HEK293 (cell line): ENCODE results near the gene ZCCHC7.

Source experiments
- CTCF ChIA-PET: fragments of 350-600 bp; formaldehyde crosslinking; extraction: SDS; loops from one replicate; lab custom pipeline; 2021; ENCODE audit warnings: antibody characterized with exemption; lab: Yijun Ruan, JAX
- POLR2A ChIA-PET: fragments of 300-600 bp; formaldehyde crosslinking; extraction: SDS; loops from one replicate; lab custom pipeline; 2020; ENCODE audit warnings: antibody characterized with exemption, inconsistent platforms; lab: Yijun Ruan, JAX
- H3K27ac ChIP-seq: fragments of 200-500 bp; sonication (Bioruptor generic); 2 replicates; pipeline ENCODE4 v1.5.1; 2014; ENCODE audit warnings: low read depth, low read length, control low read depth, inconsistent platforms; ENCODE audit errors: extremely low read depth
- H3K36me3 ChIP-seq, 2 experiments: fragments of 200-500 bp in 1 of 2; sonication (Bioruptor generic) in 1 of 2; 1 replicate in 1 of 2; 2 replicates in 1 of 2; pipeline ENCODE4 v1.5.1; 2014 to 2017; ENCODE audit warnings: inconsistent platforms in 2 of 2, low read length in 2 of 2; ENCODE audit not compliant: control insufficient read depth in 2 of 2, insufficient read depth in 1 of 2
- H3K4me1 ChIP-seq: fragments of 200-500 bp; sonication (Bioruptor generic); 2 replicates; pipeline ENCODE4 v1.5.1; 2014; ENCODE audit warnings: mild to moderate bottlenecking, low read length, inconsistent platforms; ENCODE audit not compliant: control insufficient read depth, insufficient read depth
- H3K4me3 ChIP-seq: 2 replicates; pipeline ENCODE4 v1.5.1; 2011; ENCODE audit warnings: low read depth, mild to moderate bottlenecking, control low read depth, low read length, moderate library complexity
- H3K9me3 ChIP-seq: fragments of 200-500 bp; sonication (Bioruptor generic); 2 replicates; pipeline ENCODE4 v1.5.1; 2014; ENCODE audit warnings: low read depth, low read length, inconsistent platforms; ENCODE audit not compliant: control insufficient read depth, insufficient read depth
- BCL11A ChIP-seq: fragments of 450-650 bp; formaldehyde crosslinking; IDR thresholded peaks from 2 replicates; pipeline ENCODE4 v1.5.1; 2016; ENCODE audit warnings: low read depth, missing biosample characterization, missing genetic modification characterization
- BCL11B ChIP-seq: fragments of 450-650 bp; formaldehyde crosslinking; IDR thresholded peaks from 2 replicates; pipeline ENCODE4 v1.5.1; 2016; ENCODE audit warnings: low read depth, missing biosample characterization, missing genetic modification characterization
- GLI2 ChIP-seq: fragments of 450-650 bp; formaldehyde crosslinking; IDR thresholded peaks from 2 replicates; pipeline ENCODE4; 2017; ENCODE audit warnings: missing biosample characterization, missing genetic modification characterization, low read depth, borderline replicate concordance
- KLF10 ChIP-seq: fragments of 450-650 bp; IDR thresholded peaks from 2 replicates; pipeline ENCODE4 v1.5.1; 2018; ENCODE audit warnings: missing biosample characterization, mild to moderate bottlenecking, missing genetic modification characterization
- KLF8 ChIP-seq: fragments of 450-650 bp; formaldehyde crosslinking; IDR thresholded peaks from 2 replicates; pipeline ENCODE4 v1.5.1; 2016; ENCODE audit warnings: missing biosample characterization, missing genetic modification characterization
- PRDM1 ChIP-seq: fragments of 450-650 bp; formaldehyde crosslinking; IDR thresholded peaks from 2 replicates; pipeline ENCODE4; 2016; ENCODE audit warnings: missing biosample characterization, missing genetic modification characterization
- ZBTB21 ChIP-seq: fragments of 450-650 bp; formaldehyde crosslinking; IDR thresholded peaks from 2 replicates; pipeline ENCODE4 v1.5.1; 2017; ENCODE audit warnings: missing biosample characterization, missing genetic modification characterization
- ZBTB48 ChIP-seq: fragments of 450-650 bp; formaldehyde crosslinking; IDR thresholded peaks from 2 replicates; pipeline ENCODE4 v1.5.1; 2016; ENCODE audit warnings: missing biosample characterization, missing genetic modification characterization
- ZNF133 ChIP-seq: fragments of 450-650 bp; formaldehyde crosslinking; IDR thresholded peaks from 2 replicates; pipeline ENCODE4 v1.5.1; 2016; ENCODE audit warnings: missing biosample characterization, missing genetic modification characterization
- ZNF157 ChIP-seq: fragments of 450-650 bp; formaldehyde crosslinking; IDR thresholded peaks from 2 replicates; pipeline ENCODE4 v1.5.1; 2016; ENCODE audit warnings: missing biosample characterization, missing genetic modification characterization
- ZNF174 ChIP-seq: fragments of 450-650 bp; formaldehyde crosslinking; IDR thresholded peaks from 2 replicates; pipeline ENCODE4 v1.5.0; 2017; ENCODE audit warnings: missing biosample characterization, mild to moderate bottlenecking, missing genetic modification characterization
- ZNF18 ChIP-seq: fragments of 450-650 bp; formaldehyde crosslinking; IDR thresholded peaks from 2 replicates; pipeline ENCODE4 v1.5.1; 2016; ENCODE audit warnings: missing biosample characterization, missing genetic modification characterization
- ZNF19 ChIP-seq: fragments of 450-650 bp; formaldehyde crosslinking; IDR thresholded peaks from 2 replicates; pipeline ENCODE4; 2016; ENCODE audit warnings: missing biosample characterization, missing genetic modification characterization, low read depth
- ZNF223 ChIP-seq: fragments of 450-650 bp; formaldehyde crosslinking; IDR thresholded peaks from 2 replicates; pipeline ENCODE4 v1.5.1; 2016; ENCODE audit warnings: missing biosample characterization, missing genetic modification characterization
- ZNF391 ChIP-seq: fragments of 450-650 bp; formaldehyde crosslinking; IDR thresholded peaks from 2 replicates; pipeline ENCODE4 v1.5.1; 2016; ENCODE audit warnings: low read depth, missing biosample characterization, missing genetic modification characterization, borderline replicate concordance
- ZNF518A ChIP-seq: fragments of 450-650 bp; formaldehyde crosslinking; conservative IDR thresholded peaks from 2 replicates; pipeline ENCODE4 v1.5.1; 2016; ENCODE audit warnings: low read depth, missing biosample characterization, missing genetic modification characterization
- ZNF555 ChIP-seq: fragments of 450-650 bp; formaldehyde crosslinking; conservative IDR thresholded peaks from 2 replicates; pipeline ENCODE4 v1.5.1; 2017; ENCODE audit warnings: missing biosample characterization, mild to moderate bottlenecking, missing genetic modification characterization, inconsistent platforms
- ZNF560 ChIP-seq: fragments of 450-650 bp; formaldehyde crosslinking; IDR thresholded peaks from 2 replicates; pipeline ENCODE4 v1.5.1; 2017; ENCODE audit warnings: missing biosample characterization, missing genetic modification characterization, borderline replicate concordance
- ZNF596 ChIP-seq: fragments of 450-650 bp; IDR thresholded peaks from 2 replicates; pipeline ENCODE4 v1.5.0; 2018; ENCODE audit warnings: missing biosample characterization, mild to moderate bottlenecking, missing genetic modification characterization, moderate library complexity
- ZNF621 ChIP-seq: fragments of 450-650 bp; formaldehyde crosslinking; IDR thresholded peaks from 2 replicates; pipeline ENCODE4 v1.5.1; 2017; ENCODE audit warnings: missing biosample characterization, missing genetic modification characterization
- ZNF776 ChIP-seq: fragments of 450-650 bp; formaldehyde crosslinking; IDR thresholded peaks from 2 replicates; pipeline ENCODE4 v1.5.0; 2017; ENCODE audit warnings: missing biosample characterization, missing genetic modification characterization, borderline replicate concordance
- ZNF785 ChIP-seq: fragments of 450-650 bp; formaldehyde crosslinking; IDR thresholded peaks from 2 replicates; pipeline ENCODE4 v1.5.1; 2016; ENCODE audit warnings: missing biosample characterization, missing genetic modification characterization
- ZSCAN23 ChIP-seq: fragments of 450-650 bp; formaldehyde crosslinking; IDR thresholded peaks from 2 replicates; pipeline ENCODE4 v1.5.1; 2016; ENCODE audit warnings: missing biosample characterization, missing genetic modification characterization
- ZSCAN4 ChIP-seq: fragments of 450-650 bp; formaldehyde crosslinking; IDR thresholded peaks from 2 replicates; pipeline ENCODE4 v1.5.1; 2017; ENCODE audit warnings: missing biosample characterization, missing genetic modification characterization

ZCCHC7 gene

GRCh38 chr9:37398464-37399025 lies 278.2 kb downstream of the ZCCHC7 start:
- POLR2A ChIA-PET, result no interaction called here
- H3K4me1 ChIP-seq, result no peaks in the 10 kb centered on the region
- H3K9me3 ChIP-seq, result no peaks in the 10 kb centered on the region
- H3K4me3 ChIP-seq, result no peak overlapping the region
- CTCF ChIA-PET, result interaction anchor here (0.5 to 1.4 kb wide), 3 partner anchors 9 to 384 kb away, joined by 3 to 4 read pairs (median 4); no protein-coding TSS in a partner anchor
- H3K27ac ChIP-seq, result no peak overlapping the region
- no peaks in the 10 kb centered on the region for H3K36me3 ChIP-seq
- TF ChIP-seq ZNF785 (tag by site-specific recombination) (no peak), ZBTB21 (no peak), KLF8 (tag by site-specific recombination) (no peak), ZNF560 (tag by site-specific recombination) (no peak), ZNF19 (tag by site-specific recombination) (no peak), ZNF18 (no peak), ZNF174 (tag by site-specific recombination) (no peak), BCL11A (no peak)

GRCh38 chr9:37399336-37399735 lies 279.0 kb downstream of the ZCCHC7 start:
- ChIA-PET POLR2A (no interaction called here), CTCF (interaction anchor here (0.6 kb wide), 1 partner anchor 631 kb away, joined by 3 read pairs; no protein-coding TSS in a partner anchor)
- H3K9me3 ChIP-seq, result no peaks in the 10 kb centered on the region
- H3K4me3 ChIP-seq, result no peak overlapping the region
- H3K4me1 ChIP-seq, result no peaks in the 10 kb centered on the region
- TF ChIP-seq KLF10 (tag by site-specific recombination), result no peak
- TF ChIP-seq ZBTB48 (tag by site-specific recombination), result no peak
- no peak for TF ChIP-seq ZNF391 (tag by site-specific recombination)
- no peak for TF ChIP-seq ZNF621 (tag by site-specific recombination)
- no peak for TF ChIP-seq BCL11B (tag by site-specific recombination)
- TF ChIP-seq ZNF555 (tag by site-specific recombination), result no peak
- no peak for TF ChIP-seq ZSCAN23 (tag by site-specific recombination)
- TF ChIP-seq ZNF157 (tag by site-specific recombination), result no peak
- TF ChIP-seq ZNF518A (tag by site-specific recombination), result no peak
- TF ChIP-seq PRDM1 (tag by site-specific recombination), result no peak
- TF ChIP-seq ZSCAN4, result no peak
- no peak for TF ChIP-seq ZNF223 (tag by site-specific recombination)
- TF ChIP-seq ZNF596, result no peak
- no peak for TF ChIP-seq ZNF133
- TF ChIP-seq ZNF776 (tag by site-specific recombination), result no peak
- no peak for TF ChIP-seq GLI2 (tag by site-specific recombination)
- H3K36me3 ChIP-seq, result no peaks in the 10 kb centered on the region
- H3K27ac ChIP-seq, result no peak overlapping the region
